Right lobe of liver (tissue), 6 donors: ENCODE measurements around the gene KIF26A. TPM values are rescaled to one million over a fixed set of nuclear protein-coding genes. Genes with fewer than 3 reads are reported as not detected.

ENCODE experiments used
- ATAC-seq, 4 donors: fragments of 200-7000 bp; cut with Tn5 transposase; one replicate each; pipeline ENCODE4 v1.9.1; 2020; ENCODE audit warnings: mild to moderate bottlenecking in 4 of 4, moderate library complexity in 4 of 4
- DNase-seq, 3 donors: peaks; one replicate each; pipeline ENCODE4 v3.0.0-alpha.2; 2020
- H3K27ac ChIP-seq, 3 donors: fragments of 200-600 bp; one replicate each; pipeline ENCODE4 v1.8.0; 2022
- H3K27me3 ChIP-seq, 2 donors: fragments of 200-600 bp; one replicate each; pipeline ENCODE4 v1.8.0; 2022
- H3K36me3 ChIP-seq, 4 donors: fragments of 200-600 bp; sonication (generic) in 1 of 4; one replicate each; pipeline versions ENCODE4 v1.5.1 to v1.8.0; 2017 to 2022; ENCODE audit warnings: control low read depth in 1 of 4
- H3K4me1 ChIP-seq, 4 donors: fragments of 200-600 bp; sonication (generic) in 1 of 4; one replicate each; pipeline versions ENCODE4 v1.5.1 to v1.8.0; 2017 to 2022; ENCODE audit warnings: control low read depth in 1 of 4
- H3K4me3 ChIP-seq, 3 donors: fragments of 200-600 bp; one replicate each; pipeline ENCODE4 v1.8.0; 2022
- H3K9me3 ChIP-seq, 4 donors: fragments of 200-600 bp; sonication (generic) in 1 of 4; one replicate each; pipeline versions ENCODE4 v1.5.1 to v1.8.0; 2017 to 2022; ENCODE audit warnings: control low read depth in 1 of 4
- CTCF ChIP-seq, 4 donors: fragments of 200-600 bp in 3 of 4; fragments of 450-650 bp in 1 of 4; IDR thresholded peaks; one replicate each; pipeline versions ENCODE4 v1.5.1 to v1.8.0; 2016 to 2022; ENCODE audit warnings: antibody characterized with exemption in 4 of 4, mild to moderate bottlenecking in 2 of 4
- POLR2A ChIP-seq: fragments of 450-650 bp; IDR thresholded peaks from one replicate; pipeline ENCODE4 v1.6.1; 2017; ENCODE audit warnings: antibody characterized with exemption, mild to moderate bottlenecking
- WGBS: methylation state at CpG from one replicate; pipeline ENCODE4 v1.1.6; 2018; ENCODE audit warnings: low coverage, low lambda C conversion rate; ENCODE audit not compliant: insufficient coverage; ENCODE audit errors: missing lambda C conversion rate; 5-methylcytosine and 5-hydroxymethylcytosine counted together
- intact Hi-C, 2 donors: fragments of 100-400 bp; cut with DNase I; formaldehyde crosslinking; loops; one replicate each; pipeline versions ENCODE4 v1.11.2 to v1.14.1; 2022
- total RNA-seq, 6 experiments: library from RNA; depleted of rRNA in 2 of 6; stranded (reverse); fragments of >200 nt in 2 of 6; fragmentation: NEBNext Ultra II Directional in 3 of 6; extraction: Animal tissue kit (Norgen Biotek cat#: 25700) in 3 of 6; gene quantifications; one replicate each; pipeline versions ENCODE4 v1.1.0 to v1.2.4, GENCODE V29; 2016 to 2023
- donor health status: DM: no; HTN: yes; CAD: no.
- donor health status: DM: no; HTN: no; CAD: no.
- donor health status: DM: no; HTN: no; CAD: no.
- donor health status: DM: no; HTN: yes; CAD: no.
- donor health status: DM: no; HTN: yes; CAD: no.

The KIF26A gene
- total RNA-seq, 6 experiments from 2014 or later, result 0.79 to 1.5 (median 1.1) TPM

- TF ChIP-seq POLR2A, result no peak
- TF ChIP-seq CTCF (IDR thresholded peaks at IDR 0.05), result no peak
- no peak for DNase-seq
- WGBS, result no CpG with 5 or more reads among the region's 13 CpGs
- intact Hi-C loops, result no loop called here
- H3K9me3 ChIP-seq, result no peaks in the 10 kb centered on the region
- no peaks in the 10 kb centered on the region for H3K36me3 ChIP-seq
- no peak overlapping the region for H3K4me3 ChIP-seq
- no peaks in the 10 kb centered on the region for H3K27me3 ChIP-seq
- H3K27ac ChIP-seq, result no peak overlapping the region
- no peaks in the 10 kb centered on the region for H3K4me1 ChIP-seq
- no peak for ATAC-seq
Observed at GRCh38 chr14:104172349-104172748, 34.0 kb downstream of the KIF26A start.

GRCh38 chr14:104172880-104173279 lies 34.5 kb downstream of the KIF26A start:
- 63% methylated on average over 3 of the region's 27 CpGs for WGBS
- no peak overlapping the region for H3K27ac ChIP-seq
- no peaks in the 10 kb centered on the region for H3K27me3 ChIP-seq
- H3K4me3 ChIP-seq, result no peak overlapping the region
- ATAC-seq (no peak), DNase-seq (no peak)
- intact Hi-C loops, result no loop called here
- H3K4me1 ChIP-seq, result no peaks in the 10 kb centered on the region
- H3K9me3 ChIP-seq, result no peaks in the 10 kb centered on the region
- no peaks in the 10 kb centered on the region for H3K36me3 ChIP-seq
- TF ChIP-seq POLR2A (no peak), CTCF (IDR thresholded peaks at IDR 0.05) (no peak)

DNA sequence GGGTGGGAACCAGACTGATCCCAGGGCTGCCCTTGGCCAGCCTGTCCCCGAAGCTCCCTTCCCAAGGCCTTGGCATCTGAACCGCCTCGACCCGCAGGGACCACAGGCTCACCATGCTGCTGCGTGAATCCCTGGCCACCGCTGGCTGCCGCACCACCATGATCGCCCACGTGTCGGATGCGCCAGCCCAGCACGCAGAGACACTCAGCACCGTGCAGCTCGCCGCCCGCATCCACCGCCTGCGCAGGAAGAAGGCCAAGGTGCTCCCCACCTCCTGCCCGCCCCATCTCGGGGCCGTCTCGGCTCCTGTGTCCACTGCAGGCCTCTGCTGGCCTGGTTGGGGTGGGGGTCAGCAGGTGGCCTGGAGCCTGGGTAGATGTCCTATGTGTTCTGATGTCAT lies 35.7 kb downstream of the KIF26A start:
- intact Hi-C loops, result no loop called here
- H3K4me3 ChIP-seq, result no peak overlapping the region
- no peaks in the 10 kb centered on the region for H3K9me3 ChIP-seq
- no CpG with 5 or more reads among the region's 22 CpGs for WGBS
- TF ChIP-seq POLR2A (no peak), CTCF (IDR thresholded peaks at IDR 0.05) (no peak)
- no peak for ATAC-seq
- H3K27me3 ChIP-seq, result no peaks in the 10 kb centered on the region
- no peaks in the 10 kb centered on the region for H3K4me1 ChIP-seq
- no peak overlapping the region for H3K27ac ChIP-seq
- no peak for DNase-seq
- H3K36me3 ChIP-seq, result no peaks in the 10 kb centered on the region

GRCh38 chr14:104175041-104175440 lies 36.7 kb downstream of the KIF26A start:
- DNase-seq (no peak), ATAC-seq (no peak)
- intact Hi-C loops, result no loop called here
- Histone ChIP-seq H3K4me1 (no peaks in the 10 kb centered on the region), H3K9me3 (no peaks in the 10 kb centered on the region), H3K4me3 (no peak overlapping the region), H3K36me3 (no peaks in the 10 kb centered on the region), H3K27ac (no peak overlapping the region), H3K27me3 (no peaks in the 10 kb centered on the region)
- TF ChIP-seq CTCF (IDR thresholded peaks at IDR 0.05) (no peak), POLR2A (no peak)
- no CpG with 5 or more reads among the region's 35 CpGs for WGBS

DNA sequence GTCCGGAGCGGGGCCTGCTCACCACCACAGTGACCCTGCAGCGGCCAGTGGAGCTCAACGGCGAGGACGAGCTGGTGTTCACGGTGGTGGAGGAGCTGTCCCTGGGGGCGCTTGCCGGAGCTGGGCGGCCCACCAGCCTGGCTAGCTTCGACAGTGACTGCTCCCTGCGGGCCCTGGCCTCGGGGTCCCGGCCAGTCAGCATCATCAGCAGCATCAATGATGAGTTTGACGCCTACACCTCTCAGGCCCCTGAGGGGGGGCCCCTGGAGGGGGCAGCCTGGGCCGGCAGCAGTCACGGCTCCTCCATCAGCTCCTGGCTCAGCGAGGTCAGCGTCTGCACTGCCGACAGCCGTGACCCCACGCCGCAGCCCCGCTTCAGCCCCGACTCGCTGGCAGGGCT lies 37.4 kb downstream of the KIF26A start:
- no peak for TF ChIP-seq CTCF (IDR thresholded peaks at IDR 0.05)
- TF ChIP-seq POLR2A, result no peak
- H3K27ac ChIP-seq, result no peak overlapping the region

More for the DNA sequence above, 37.4 kb downstream of the KIF26A start:
- Histone ChIP-seq H3K9me3 (no peaks in the 10 kb centered on the region), H3K27me3 (no peaks in the 10 kb centered on the region), H3K4me3 (no peak overlapping the region), H3K4me1 (no peaks in the 10 kb centered on the region), H3K36me3 (no peaks in the 10 kb centered on the region)
- intact Hi-C loops, result no loop called here
- DNase-seq, result no peak
- WGBS, result no CpG with 5 or more reads among the region's 26 CpGs
- no peak for ATAC-seq
